AG09319 (cell line): Measurements from ENCODE around the gene NCLN.
"Not testable (repeated sequence)": the region's sequence is repeated elsewhere in the genome, so short reads cannot be mapped to it uniquely, and the experiment has no call there.

ENCODE experiments used
- DNase-seq: peaks from one replicate; pipeline ENCODE4 v3.0.0-alpha.2; 2010; ENCODE audit warnings: low read depth; ENCODE audit errors: extremely low read depth
- TF ChIP-seq, protein P1 (sequence below): IDR thresholded peaks from 2 replicates; pipeline ENCODE4 v1.5.1; 2011; ENCODE audit warnings: low read depth, mild to moderate bottlenecking, inconsistent platforms, low read length, moderate library complexity

NCLN gene

DNA sequence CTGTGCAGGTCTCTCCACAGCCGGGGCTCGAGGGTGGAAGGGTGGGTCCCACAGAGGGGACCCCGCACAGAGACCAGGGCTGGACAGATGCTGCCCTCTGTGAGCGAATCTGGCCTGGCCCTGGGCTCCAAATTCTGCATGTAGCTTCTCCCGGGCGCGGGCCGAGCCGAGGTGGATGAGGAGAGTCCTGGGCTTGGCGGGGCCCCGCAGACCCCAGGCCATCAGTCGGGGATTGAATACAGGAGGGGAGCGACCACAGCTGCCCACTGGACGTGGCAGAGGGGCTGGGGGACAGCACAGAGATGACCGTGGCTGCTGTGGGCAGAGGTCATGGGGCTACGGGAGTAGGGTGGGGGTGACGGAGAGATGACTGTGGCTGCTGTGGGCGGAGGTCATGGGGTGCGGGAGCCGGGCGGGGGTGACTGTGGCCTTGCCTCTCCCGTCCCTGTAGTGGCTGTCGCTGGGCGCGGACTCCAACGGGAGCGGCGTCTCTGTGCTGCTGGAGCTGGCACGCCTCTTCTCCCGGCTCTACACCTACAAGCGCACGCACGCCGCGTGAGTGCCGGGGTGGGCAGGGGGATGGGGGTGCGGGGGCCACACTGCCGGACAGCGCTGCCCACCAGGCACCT lies 15.5 kb downstream of the NCLN start:
- no peak for DNase-seq
- TF ChIP-seq, protein P1, sequence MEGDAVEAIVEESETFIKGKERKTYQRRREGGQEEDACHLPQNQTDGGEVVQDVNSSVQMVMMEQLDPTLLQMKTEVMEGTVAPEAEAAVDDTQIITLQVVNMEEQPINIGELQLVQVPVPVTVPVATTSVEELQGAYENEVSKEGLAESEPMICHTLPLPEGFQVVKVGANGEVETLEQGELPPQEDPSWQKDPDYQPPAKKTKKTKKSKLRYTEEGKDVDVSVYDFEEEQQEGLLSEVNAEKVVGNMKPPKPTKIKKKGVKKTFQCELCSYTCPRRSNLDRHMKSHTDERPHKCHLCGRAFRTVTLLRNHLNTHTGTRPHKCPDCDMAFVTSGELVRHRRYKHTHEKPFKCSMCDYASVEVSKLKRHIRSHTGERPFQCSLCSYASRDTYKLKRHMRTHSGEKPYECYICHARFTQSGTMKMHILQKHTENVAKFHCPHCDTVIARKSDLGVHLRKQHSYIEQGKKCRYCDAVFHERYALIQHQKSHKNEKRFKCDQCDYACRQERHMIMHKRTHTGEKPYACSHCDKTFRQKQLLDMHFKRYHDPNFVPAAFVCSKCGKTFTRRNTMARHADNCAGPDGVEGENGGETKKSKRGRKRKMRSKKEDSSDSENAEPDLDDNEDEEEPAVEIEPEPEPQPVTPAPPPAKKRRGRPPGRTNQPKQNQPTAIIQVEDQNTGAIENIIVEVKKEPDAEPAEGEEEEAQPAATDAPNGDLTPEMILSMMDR: no peak

DNA sequence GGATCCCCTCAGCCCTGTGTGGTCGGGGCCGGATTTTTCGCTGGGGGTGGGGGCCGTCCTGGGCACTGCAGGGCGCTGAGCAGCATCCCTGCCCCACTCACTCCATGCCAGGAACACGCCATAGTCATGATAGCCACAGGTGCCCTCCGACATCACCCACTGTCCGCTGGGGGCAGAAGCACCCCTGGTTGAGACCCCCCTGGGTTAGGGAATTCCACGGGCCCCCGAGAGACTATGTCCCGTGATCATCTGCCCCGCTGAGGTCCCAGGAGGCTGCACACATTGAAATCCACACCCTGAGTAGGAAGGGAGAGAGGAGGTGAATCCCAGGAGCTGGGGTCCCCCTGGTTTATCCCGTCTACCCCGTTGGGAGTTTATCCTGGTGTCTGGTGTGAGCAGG lies 16.2 kb downstream of the NCLN start:
- no peak for DNase-seq
- TF ChIP-seq, protein P1: no peak

DNA sequence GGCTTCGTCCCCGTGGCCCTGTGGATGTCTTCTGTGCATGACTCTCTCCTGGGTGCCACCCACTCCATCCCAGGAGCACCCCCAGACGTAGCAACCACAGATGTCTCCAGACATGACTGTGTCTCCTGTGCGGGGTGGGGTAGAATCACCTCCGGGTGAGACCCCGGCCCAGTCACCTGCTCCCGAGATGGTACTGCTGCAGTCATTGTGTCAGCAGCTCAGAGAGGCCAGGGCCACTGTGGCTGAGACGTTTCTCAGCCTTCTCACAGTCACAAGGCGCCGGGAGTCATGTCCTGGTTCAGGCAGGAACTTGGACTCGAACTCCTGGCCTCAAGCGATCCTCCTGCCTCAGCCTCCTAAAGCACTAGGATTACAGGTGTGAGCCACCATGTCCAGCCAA lies 16.6 kb downstream of the NCLN start:
- TF ChIP-seq, protein P1: no peak
- no peak for DNase-seq

DNA sequence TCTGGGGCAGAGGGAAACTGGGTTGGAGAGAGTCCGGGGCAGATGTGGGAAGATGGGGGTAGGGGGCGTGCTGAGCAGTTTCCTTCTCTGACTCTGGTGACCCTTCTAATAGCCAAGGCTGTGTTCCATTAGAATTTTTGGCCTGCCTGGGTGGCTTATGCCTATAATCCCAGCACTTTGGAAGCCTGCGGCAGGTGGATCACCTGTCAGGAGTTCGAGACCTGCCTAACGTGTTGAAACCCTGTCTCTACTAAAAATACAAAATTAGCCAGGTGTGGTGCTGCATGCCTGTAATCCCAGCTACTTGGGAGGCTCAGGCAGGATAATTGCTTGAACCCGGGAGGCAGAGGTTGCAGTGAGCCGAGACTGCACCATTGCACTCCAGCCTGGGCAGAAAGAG lies 17.2 kb downstream of the NCLN start:
- not testable (repeated sequence) for DNase-seq

DNA sequence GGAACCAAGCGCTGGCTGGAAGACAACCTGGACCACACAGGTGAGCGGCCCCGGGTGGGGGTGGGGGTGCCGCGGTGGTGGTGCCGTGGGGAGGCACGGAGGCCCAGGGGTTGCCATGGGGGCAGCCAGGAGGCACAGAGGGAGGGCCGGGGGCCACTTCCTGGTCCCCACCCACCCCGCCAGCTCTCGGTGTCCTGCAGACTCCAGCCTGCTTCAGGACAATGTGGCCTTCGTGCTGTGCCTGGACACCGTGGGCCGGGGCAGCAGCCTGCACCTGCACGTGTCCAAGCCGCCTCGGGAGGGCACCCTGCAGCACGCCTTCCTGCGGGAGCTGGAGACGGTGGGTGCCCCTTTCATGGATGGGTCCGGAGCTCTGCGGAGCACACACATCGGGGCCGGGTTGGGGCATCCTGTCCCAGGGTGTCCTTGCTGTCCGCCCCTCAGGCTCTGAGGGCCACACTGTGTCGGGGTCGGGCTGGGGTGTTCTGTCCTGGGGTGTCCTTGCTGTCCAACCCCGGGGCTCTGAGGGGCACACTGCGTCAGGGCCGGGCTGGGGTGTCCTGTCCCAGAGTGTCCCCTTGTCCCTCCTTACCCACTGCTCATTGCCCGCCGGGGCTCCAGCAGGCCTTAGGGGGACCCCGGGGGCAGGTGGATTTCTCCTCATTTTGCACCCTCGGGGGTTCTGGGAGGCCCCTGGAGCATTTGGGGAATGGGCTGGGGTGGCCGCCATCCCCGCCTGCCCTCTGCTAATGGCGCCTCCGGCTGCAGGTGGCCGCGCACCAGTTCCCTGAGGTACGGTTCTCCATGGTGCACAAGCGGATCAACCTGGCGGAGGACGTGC lies 18.3 kb downstream of the NCLN start:
- DNase-seq: no peak
- TF ChIP-seq, protein P1: no peak

DNA sequence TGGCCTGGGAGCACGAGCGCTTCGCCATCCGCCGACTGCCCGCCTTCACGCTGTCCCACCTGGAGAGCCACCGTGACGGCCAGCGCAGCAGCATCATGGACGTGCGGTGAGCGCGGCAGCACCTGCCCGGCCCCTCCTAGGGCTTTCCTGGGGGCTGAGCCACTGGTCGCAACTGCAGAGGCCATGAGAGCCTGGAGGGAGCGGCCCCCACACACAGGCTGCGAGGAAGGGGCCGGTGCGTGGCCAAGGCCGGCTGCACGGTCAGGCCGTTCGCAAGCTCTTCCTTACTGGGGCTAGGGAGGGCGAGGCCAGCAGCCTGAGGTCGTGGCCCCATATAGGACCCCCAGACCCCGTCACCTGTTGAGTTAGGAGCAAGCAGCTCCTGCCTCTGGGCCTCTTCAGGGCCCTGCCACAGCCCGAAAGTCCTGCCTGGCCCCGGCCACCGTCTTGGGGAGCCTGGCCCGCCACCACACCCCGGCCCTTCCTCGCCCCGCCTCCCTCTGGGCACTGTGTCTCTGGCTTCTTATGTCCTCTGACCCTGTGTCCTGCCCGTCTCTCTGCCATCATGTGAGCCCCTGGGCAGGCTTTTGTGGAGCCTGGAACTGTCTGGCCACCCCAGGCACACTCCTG lies 19.0 kb downstream of the NCLN start:
- no peak for DNase-seq
- TF ChIP-seq, protein P1: no peak

DNA sequence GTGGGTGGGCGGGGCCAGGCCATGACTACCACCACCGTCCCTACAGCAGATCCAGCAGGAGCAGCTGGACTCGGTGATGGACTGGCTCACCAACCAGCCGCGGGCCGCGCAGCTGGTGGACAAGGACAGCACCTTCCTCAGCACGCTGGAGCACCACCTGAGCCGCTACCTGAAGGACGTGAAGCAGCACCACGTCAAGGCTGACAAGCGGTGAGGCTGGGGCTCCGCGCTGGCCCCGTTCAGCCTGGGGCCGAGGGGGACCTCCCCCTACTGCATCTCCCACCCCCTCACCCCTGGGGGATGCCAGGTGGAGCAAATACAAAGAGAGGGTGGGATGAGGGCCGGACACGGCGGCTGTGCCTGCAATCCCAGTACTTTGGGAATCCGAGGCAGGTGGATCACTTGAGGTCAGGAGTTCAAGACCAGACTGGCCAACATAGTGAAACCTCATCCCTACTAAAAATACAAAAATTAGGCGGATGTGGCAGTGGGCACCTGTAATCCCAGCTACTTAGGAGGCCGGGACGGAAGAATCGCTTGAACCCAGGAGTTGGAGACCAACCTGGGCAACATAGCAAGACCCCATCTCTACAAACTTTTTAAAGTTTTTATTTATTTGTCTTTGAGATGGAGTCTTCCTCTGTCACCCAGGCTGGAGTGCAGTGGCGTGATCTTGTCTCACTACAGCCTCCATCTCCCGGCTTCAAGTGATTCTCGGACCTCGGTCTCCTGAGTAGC lies 20.7 kb downstream of the NCLN start:
- DNase-seq: no peak
- TF ChIP-seq, protein P1: no peak
